NOMO-1 treated with DMSO at 0.1 percent for 48 hours (cell line): ENCODE data around the gene RIMBP2.

Experiments
- DNase-seq: peaks from one replicate; lab custom pipeline; 2025; ENCODE audit not compliant: unreplicated experiment; lab: John Stamatoyannopoulos, UW

Gene RIMBP2

DNA sequence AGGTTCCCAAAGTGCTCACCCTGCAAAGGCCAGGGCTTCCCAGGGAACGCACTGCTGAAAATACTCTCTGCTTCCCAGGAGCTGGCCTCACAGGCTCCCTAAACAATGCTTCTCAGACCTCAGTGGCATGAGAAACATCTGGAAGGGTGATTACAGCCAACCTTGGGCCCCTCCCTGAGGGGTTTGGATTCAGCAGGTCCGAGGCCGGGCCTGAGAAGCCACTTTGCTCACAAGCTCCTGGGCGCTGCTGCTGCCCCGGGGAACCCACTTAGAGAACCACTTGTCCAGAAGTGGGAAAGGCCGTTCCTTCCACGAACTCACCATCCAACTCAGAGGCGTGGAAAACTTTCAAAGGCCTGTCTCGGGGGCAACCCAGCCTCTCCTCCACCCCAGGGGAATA is 247.9 kb downstream of the RIMBP2 start:
- DNase-seq: no peak

DNA sequence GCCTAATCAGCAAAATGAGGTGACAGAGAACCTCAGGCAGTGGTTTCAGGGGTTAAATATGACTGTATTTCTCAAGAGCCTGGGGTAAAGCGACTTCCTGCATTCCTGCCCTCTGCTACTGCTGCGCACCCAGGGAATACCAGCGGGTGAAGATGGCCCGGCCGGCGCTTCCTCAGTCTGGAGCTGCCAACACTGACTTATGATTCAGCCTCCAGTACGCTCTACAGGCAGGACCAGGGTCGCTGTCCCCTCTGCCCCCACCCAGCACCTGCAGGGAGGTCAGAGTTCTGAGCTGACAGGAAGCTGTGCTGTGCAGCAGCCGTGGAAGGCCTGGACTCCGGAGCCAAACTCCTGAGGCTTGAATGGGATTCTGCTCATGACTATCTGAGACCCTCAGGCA is 250.5 kb downstream of the RIMBP2 start:
- no peak for DNase-seq

DNA sequence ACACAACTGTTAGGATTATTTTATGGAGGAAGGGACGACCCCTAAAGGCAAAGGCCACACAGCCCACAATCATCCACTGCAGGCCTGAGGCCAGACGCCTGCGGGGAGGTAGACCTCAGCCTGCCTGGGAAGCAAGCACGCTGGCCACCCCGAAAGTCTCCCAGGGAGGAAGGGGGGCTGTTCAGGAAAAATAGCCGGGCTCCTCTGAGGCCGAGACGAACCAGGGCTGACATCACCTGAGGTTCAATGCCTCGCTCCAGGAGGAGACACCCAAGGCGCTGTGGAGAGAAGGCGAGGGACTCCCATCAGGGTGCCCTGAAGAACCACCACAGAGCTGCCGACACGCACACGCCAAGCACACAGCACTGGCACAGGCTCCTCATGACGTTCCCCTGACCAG is 251.1 kb downstream of the RIMBP2 start:
- DNase-seq: no peak

DNA sequence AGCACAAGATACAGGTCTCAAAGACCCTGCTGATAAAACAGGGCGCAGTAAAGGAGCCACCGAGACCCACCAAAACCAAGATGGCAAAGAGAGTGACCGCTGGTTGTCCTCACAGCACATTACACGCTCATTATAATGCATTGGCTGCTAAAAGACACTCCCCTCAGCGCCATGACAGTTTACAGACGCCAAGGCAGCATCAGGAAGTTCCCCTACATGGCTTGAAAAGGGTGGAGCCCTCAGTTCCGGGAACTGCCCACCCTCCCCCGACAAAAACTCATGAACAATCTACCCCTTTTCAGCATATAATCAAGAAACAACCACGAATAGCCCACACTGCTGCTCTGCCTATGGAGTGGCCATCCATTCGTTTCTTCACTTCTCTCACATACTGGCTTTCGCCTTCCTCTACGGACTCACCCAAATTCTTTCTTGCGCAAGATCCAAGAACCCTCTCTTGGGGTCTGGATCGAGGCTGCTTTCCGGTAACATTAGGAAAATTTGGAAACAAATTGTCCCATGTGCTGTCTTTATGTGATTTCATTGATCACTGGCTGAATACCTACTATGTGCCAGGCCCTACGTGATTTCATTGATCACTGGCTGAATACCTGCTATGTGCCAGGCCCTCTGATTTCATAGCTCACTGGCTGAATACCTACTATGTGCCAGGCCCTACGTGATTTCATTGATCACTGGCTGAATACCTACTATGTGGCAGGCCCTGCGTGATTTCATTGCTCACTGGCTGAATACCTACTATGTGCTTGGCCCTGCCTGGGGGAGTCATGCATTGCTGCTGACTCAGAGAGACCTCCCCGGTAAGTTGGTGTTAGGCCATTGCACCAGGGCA is 252.1 kb downstream of the RIMBP2 start:
- DNase-seq: no peak

DNA sequence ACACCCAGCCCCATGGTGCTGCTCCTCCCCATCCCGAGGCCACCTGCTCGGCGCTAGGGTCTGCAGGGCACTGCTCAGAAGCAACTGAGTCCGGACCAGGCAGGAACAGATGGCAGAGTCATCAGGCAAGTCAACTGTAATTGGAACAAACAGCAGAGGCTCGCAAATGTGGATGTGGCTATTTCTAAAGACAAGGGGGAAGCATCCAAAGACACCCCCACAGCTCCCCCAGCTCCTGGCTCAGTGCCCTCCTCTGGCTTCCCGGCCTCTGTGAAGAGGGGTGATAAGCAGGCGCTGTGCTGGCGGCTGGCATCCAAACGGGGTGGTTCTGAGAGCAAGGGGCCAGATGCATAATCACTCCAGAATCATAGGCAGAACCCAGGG is 252.8 kb downstream of the RIMBP2 start:
- DNase-seq: no peak

DNA sequence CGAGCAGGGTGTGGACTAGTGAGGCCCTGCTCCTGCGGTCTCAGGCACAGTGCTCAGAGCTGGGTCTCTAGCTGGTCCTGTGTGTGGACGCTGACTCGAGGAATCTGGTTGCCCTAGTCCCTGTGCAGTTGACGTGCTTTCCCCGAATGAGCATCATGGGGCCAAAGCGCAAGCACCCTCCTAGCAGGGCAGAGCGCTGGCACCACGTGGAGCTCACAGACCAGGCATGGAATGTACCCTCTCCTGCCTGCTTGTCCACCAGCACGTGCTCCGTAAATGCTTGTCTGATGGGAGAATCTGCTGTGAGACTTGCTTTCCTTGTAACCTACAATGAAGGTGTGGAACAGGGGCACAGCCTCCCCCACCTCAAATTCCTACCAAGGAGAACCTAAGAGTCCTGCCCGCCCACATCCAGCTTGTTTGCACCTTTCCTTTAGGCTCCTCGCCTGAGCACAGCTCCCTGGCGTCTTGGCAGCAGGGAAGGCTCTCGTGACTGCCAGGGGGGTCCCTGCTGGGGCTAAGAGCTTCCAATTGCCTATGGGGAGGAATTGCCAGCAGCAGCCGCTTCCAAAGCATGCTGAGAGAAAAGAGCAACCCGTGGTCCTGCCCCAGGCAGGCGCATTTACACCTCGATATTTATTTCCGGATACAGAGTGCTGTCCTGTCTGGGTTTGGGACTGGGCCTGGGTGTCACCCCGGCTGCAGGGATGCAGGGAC is 253.4 kb downstream of the RIMBP2 start:
- DNase-seq: no peak

DNA sequence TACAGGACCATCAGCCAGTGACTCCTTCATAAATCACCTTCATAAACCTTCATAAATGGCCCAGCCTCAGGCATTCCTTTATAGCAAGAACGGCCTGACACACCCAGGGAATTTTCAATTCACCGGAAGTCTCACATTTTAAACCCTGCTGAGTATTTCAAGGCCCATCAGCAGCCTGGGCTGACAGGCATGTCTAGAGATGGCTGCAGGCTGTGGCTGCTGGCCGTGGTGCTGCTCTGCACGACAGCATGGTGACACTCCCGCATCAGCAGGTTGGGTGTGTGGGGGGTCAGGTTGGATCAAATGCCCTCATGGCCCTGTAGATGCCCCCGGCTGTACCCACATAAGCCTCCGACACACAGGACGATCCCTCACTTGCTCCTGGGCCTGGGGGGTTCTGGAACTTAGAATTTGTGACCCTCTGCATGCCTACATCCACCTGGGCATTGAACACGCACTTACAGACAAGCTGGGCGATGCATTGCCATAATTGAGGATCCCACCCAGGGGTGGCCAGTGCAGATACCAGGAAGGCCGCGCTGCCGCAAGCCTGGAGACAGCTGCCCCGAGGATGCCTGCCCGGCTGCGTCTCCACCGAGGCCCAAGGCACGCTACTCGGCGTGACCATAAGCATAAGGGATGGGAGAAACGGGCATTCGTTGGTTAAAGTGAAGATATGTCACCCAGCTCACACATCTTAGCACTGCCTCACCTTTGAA is 254.1 kb downstream of the RIMBP2 start:
- DNase-seq: no peak

DNA sequence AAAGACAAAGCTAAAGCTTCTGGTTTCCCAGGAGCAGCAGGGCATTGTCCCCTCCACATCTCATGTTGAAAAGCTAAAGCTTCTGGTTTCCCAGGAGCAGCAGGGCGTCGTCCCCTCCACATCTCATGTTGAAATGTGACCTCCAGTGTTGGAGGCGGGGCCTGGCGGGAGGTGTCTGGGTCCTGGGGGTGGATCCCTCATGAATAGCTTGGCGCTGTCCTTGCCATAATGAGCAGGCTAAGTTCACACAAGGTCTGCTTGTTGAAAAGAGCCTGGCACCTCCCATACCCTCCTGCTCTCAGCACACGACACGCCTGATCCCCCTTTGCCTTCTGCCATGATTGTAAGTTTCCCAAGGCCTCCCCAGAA is 254.7 kb downstream of the RIMBP2 start:
- DNase-seq: no peak

DNA sequence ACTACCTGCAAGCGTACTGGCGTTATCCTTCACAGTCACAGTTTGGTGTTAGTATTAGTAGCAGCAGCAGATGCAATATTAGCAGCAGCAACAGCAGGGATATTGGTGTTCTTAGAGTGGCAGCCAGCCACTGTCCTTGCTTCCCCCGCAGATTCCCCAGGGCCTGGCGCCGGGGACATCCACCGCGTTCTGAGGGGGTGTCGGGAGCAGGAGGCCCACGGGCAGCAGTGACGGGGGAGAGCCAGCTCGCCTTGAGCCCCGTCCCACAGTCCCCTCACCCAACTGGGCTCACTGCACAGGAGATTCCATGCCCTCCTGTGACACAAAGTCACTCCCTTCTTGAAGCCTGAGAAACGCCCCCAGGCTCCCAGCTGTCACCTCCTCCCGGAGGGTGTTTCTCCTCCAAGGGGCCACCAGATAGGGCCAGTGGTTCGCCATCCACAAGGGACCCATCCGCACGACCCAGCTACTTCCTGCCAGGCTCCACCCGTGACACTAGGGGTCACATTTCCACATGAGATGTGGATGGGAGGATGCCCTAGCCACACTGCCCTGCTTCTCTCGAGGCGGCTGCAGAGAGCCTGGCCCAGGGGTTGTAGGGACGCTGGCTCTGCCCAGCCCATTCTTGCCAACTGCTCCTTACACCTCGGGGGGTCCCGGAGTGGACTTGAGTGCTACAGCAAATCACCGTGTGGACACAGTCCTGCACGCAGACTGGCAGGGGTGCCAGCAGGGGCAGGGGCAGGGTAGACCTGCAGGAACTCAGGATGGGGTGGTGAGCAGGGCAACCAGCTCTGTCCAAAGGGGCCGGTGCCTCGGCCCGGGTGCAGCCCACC is 255.3 kb downstream of the RIMBP2 start:
- no peak for DNase-seq

DNA sequence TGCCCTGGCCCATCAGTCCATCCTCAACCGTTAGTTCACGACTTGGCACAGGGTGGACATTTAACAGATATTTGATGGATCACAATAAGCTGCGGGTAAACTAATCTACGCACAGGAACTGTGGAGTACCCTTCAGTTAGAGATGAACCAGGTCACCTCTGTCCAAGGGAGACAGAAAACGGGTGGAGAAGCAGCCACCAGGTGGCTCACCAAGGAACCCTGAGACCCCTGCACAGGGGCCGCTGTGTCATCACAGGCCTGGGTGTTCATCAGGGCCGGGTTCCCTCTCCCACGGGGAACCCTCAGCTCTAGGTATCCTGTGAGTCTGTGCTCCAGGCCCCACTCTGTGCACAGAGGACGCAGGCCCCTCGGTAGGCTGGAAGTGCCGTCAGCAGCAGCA is 256.2 kb downstream of the RIMBP2 start:
- DNase-seq: no peak

DNA sequence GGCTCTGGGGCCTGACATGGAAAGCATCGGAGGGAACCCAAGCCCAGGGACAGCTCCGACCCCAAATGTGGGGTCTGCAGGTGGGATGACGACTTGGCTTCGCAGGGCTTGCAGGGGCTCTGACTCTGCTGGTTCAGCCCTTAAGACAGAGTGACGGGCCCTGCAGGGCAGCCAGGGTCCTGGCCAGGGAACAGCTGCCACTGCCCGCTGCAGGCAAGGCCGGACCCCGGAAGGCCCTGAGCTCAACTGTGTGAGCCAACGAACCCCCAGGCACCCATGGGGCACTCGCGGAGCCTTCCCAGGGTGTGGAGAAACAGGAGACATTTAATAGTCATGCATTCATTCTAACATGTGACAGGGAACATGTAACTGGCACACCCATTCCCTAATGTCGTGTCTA is 257.8 kb downstream of the RIMBP2 start:
- DNase-seq: no peak

DNA sequence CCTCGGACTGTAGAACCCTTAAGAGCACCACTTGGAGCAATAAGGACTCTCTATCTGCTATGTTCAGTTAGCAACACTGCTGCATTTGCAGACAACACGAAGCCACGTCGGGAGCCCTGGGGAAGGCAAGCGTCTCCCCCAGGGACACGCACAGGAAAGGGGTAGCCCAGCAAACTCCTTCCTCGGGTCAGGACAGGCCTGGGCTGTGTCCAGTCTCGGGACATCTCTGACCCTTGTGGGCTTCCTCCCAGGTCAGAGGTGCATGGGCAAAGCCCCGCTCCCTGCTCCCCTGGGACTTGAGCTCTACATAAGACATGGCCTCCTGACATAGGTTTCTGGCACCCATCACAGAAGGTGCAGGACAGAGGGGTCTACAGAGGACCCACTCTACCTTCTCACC is 258.9 kb downstream of the RIMBP2 start:
- DNase-seq: no peak

DNA sequence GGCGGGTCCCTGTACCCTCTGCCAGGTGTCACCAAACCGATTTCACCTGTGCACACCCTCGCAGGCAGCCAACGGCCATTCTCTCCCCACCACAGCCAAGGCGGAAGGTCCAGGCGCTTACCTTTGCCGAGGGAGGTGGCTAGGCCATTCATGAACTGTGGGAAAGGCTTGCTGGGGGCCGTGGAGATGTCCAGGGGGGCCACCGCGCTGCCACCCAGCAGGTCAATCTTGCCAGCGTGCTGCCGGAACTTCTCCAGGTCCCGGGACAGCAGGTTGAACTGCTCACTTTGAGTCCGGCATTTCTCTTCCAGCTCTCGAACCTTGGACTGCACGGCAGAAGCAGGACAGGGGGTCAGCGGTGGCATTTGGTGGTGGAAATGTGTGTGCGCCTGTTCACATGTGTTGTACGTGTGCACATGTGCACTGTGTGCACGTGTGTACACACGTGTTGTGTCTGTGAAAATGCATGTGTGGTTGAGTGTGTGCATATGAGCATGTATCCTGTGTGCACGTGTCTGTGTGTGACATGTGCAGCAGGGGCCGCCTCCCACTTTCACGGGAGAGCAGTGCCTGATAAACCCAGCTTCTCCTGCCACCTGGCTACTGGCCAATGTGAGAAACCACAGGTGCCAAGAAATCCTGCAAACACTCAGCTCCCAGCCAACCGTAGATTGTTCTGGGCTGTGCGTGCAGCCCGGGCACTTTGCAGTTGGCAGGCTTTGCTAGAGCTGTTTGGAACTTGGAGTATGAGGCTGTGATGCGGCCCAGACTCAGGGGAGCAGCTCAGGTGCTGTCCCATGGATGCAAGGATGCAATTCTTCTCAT is 259.5 kb downstream of the RIMBP2 start:
- no peak for DNase-seq

DNA sequence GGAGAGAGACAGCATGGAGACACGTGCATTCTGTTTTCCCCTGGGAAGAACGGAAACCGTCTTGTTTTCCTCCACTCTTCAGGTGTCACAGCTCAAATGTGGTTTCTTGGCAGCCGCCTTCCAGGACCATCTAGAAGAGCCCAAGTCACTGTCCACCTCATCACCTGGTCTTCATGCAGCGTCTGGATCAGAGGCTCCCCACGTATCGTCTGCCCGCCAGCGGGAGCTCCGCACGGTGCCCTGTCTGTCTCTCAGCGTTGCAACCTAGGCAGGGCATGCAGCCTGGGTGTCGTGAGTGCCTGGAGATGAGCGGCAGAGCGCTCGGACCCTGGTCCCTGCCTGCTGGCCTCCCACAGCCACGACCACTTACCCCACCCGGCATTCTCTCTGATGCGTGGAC is 260.9 kb downstream of the RIMBP2 start:
- DNase-seq: no peak

DNA sequence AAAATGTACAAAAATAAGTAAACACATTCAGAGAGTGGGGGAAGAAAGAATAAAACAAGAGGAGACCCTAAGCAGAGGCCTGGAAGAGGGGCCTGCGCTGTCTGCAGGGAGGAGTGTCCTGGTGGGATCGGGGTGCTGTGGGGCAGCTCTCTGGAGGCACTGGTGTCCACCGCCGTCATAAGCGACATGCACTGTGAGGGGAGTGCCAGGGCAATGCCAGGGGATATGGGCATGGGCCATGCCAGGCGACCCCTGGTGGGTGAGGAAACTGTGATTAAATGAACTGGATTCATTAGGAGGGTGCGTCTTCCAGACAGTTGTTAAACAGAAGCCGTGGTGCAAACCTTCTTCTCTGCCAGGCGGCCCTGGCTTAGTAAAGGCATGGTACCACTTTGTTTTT is 261.8 kb downstream of the RIMBP2 start:
- no peak for DNase-seq

DNA sequence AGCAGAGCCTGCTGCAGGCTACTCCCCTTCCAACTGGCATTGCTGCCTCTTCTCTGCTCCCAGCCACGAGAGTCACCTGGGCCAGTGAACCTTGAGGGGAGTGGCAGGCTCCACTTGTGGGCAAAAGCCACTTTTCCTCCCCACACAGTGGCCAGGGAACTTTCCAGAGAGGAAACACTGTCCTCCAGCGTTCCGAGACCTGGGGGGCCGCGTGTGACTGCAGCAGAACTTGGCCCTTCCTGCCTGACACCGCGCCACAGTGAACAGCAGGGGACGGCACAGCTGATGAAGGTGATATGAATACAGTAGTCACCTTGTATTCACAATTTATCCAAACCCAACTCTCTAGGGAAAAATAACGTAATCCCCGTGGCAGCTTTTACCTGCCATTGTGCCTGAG is 263.6 kb downstream of the RIMBP2 start:
- no peak for DNase-seq

DNA sequence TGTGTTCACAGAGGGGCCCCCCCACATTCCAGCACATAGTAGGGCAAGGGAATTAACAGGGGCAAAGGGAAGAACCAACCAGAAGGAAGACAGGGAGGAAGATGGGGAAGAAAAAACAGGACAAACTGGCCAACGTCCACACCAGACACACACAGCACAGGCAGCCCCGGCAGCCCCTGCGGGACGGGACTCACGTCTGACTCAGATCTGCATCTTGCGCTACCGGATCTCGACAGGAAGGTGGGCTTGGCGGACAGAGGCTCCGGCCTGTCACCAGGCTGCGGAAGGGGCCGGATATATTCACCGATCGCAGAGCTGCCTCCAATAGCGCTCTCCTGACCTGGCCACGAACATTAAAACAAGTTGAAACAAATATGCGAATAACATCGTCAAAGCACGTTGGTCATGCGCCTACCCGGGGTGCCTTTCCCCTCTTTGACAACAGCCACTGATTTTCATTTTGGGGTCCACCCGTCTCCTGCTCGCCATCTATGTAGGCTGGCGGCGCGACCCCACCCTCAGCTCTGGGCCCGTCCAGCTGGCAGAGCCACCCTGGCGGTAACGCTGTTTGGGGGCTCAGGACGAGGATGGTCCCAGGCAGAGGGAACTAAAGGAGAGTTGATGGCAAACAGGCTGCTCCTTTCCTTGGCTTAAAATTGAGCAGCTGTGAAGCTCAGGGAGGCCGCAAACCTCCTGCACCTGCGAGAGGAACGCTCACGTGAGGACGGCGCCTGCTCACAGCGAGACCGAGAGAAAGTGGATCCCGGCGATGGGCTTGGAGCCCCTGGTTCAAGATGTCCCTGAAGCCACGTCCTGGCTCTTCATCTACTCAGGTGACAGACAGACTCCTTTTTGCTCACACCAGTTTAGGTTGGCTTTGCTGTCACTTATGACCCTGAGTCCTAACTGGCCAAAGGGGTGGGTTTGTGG is 264.8 kb downstream of the RIMBP2 start:
- DNase-seq: no peak

DNA sequence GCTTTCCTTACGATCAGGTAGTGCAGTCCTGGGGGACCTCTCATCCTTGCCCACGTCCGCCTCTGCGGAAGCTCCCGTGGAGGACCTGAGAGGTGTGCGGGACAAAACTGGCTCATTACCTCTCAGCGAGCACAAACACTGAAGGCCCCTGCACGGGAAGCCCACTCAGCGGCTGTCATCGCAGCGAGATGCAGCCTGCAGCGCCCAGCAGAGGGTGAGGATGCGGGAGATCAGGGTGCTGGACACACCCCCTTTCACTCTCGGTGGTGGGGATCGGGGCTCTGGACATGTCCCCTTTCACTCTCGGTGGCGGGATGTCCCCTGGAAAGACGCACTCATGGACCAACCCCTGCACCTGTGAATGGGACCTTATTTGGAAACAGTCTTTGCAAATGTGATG is 266.8 kb downstream of the RIMBP2 start:
- no peak for DNase-seq
